ENCODE measurements around the gene KRT16. TPM values are rescaled to one million over a fixed set of nuclear protein-coding genes. Genes with fewer than 3 reads are reported as not detected.
"Not testable (repeated sequence)": the region's sequence is repeated elsewhere in the genome, so short reads cannot be mapped to it uniquely, and the experiment has no call there.

The KRT16 gene
- total and polyA plus RNA-seq, 2 donors from 2014 or later = 3.1 TPM; not detected in 1

DNA sequence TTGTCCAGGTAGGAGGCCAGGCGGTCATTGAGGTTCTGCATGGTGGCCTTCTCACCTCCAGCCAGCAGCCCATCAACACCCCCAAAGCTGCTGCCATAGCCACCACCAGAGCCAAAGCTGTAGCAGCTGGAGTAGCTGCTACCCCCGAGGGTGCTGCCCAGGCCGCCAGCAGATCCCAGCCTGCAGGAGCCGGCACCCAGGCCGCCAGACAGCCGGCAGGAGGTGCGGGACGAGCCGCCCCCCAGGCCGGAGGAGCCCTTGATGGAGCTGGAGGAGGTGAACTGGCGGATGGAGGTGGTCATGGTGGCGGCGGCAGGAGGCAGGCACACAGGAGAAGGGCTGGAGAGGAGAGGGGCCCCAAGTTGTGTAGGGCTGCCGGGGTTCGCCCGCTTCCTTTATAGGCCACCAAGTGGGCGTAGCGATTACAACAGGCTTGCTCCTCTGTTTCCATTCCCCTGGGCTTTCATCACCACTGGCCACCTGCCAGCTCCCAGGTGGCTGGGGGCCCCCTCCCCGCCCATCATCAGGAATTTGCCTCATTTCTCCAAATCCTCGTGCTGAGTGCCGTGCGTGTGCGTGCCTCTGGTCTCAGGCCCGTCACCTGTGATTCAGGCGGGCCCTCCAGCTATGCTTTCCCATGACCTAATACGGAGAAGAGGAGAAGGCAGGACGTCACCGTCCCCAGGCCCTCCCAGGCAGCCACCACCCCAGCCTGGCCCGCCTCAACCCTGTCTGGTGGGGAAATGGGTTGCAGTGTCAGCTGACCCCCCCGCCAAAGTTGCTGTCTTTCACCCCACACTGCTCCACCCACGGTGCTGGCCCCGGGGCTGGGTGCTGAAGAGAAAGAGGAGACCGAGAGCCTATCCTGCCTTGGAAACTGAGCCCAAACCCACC is 11.9 kb upstream of the KRT16 start, which contains the start of gene KRT17:
KRT17 (minus strand) TSS at position 368 of the 894 bp plus-strand sequence; CDS start at position 302, 66 bp downstream.
- DNase-seq (peak; percentile 51 to 67 (median 59)), FAIRE-seq (no peak)
- H3K27ac ChIP-seq (ENCODE audit: low read depth in 2 of 2, low read length in 2 of 2) = no peak within 1 kb of the TSS
- no peaks in the 10 kb centered on the region for H3K4me1 ChIP-seq (ENCODE audit: control insufficient read depth in 2 of 3, insufficient read depth in 2 of 3, low read depth in 1 of 3, low read length in 3 of 3)
- H3K9ac ChIP-seq (ENCODE audit: low read length in 3 of 3) = no peak within 1 kb of the TSS
- TF ChIP-seq, protein P1, sequence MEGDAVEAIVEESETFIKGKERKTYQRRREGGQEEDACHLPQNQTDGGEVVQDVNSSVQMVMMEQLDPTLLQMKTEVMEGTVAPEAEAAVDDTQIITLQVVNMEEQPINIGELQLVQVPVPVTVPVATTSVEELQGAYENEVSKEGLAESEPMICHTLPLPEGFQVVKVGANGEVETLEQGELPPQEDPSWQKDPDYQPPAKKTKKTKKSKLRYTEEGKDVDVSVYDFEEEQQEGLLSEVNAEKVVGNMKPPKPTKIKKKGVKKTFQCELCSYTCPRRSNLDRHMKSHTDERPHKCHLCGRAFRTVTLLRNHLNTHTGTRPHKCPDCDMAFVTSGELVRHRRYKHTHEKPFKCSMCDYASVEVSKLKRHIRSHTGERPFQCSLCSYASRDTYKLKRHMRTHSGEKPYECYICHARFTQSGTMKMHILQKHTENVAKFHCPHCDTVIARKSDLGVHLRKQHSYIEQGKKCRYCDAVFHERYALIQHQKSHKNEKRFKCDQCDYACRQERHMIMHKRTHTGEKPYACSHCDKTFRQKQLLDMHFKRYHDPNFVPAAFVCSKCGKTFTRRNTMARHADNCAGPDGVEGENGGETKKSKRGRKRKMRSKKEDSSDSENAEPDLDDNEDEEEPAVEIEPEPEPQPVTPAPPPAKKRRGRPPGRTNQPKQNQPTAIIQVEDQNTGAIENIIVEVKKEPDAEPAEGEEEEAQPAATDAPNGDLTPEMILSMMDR (IDR thresholded peaks at IDR 0.05; ENCODE audit: borderline replicate concordance, extremely low read depth, insufficient read depth) = no peak
- no peaks in the 10 kb centered on the region for H3K9me3 ChIP-seq (ENCODE audit: control insufficient read depth in 2 of 3, insufficient read depth in 1 of 3, low read length in 3 of 3)
- intact Hi-C loops (cut with DNase I) = no loop called here
- H3K27me3 ChIP-seq (ENCODE audit: control insufficient read depth, insufficient read depth, low read length) = no peaks in the 10 kb centered on the region
- H3K4me3 ChIP-seq (ENCODE audit: low read length in 3 of 3) = no peak within 1 kb of the TSS
- no peaks in the 10 kb centered on the region for H3K36me3 ChIP-seq (ENCODE audit: control insufficient read depth in 2 of 3, insufficient read depth in 3 of 3, low read length in 3 of 3)

DNA sequence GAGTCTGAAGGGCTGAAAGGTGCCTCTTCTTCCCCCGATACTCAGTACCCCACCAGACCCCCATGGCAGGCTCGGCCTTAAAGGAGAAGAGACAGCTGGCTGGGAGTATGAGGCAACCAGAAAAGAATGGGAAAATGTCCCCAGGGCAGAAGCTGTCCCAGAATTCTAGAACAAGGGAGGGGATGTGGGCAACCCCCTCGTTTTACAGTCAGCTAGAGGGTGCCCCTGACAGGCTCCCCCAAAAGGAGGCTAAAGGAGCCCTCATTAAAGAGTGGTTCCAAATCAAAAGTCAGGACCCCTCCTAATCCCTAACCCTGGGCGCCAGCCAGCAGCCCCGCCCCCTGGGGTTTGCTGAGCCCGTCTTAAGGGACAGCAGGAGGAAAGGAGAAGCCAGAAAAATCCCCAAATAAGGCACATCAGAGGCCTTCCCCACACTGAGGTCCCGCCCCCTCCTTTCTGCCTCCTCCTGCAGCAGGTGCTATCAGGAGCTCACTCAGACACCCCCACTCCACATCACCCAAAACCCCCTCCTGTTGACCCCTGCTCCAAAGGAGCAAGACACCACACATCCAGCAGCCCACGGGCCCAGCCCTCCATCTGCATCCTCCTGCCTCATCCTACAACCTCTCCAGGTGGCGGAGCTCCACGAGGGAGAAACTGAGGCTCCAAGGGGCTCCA is 10.8 kb upstream of the KRT16 start:
- H3K4me3 ChIP-seq (ENCODE audit: low read length in 3 of 3); H3K27ac ChIP-seq (ENCODE audit: low read depth in 2 of 2, low read length in 2 of 2); H3K9me3 ChIP-seq (ENCODE audit: control insufficient read depth in 2 of 3, insufficient read depth in 1 of 3, low read length in 3 of 3); intact Hi-C loops (cut with DNase I); H3K36me3 ChIP-seq (ENCODE audit: control insufficient read depth in 2 of 3, insufficient read depth in 3 of 3, low read length in 3 of 3); H3K4me1 ChIP-seq (ENCODE audit: control insufficient read depth in 2 of 3, insufficient read depth in 2 of 3, low read depth in 1 of 3, low read length in 3 of 3); FAIRE-seq; H3K27me3 ChIP-seq (ENCODE audit: control insufficient read depth, insufficient read depth, low read length); H3K9ac ChIP-seq (ENCODE audit: low read length in 3 of 3): not testable (repeated sequence)
- DNase-seq = peak in 3 of 5 donors; percentile 8 to 63 (median 36)

DNA sequence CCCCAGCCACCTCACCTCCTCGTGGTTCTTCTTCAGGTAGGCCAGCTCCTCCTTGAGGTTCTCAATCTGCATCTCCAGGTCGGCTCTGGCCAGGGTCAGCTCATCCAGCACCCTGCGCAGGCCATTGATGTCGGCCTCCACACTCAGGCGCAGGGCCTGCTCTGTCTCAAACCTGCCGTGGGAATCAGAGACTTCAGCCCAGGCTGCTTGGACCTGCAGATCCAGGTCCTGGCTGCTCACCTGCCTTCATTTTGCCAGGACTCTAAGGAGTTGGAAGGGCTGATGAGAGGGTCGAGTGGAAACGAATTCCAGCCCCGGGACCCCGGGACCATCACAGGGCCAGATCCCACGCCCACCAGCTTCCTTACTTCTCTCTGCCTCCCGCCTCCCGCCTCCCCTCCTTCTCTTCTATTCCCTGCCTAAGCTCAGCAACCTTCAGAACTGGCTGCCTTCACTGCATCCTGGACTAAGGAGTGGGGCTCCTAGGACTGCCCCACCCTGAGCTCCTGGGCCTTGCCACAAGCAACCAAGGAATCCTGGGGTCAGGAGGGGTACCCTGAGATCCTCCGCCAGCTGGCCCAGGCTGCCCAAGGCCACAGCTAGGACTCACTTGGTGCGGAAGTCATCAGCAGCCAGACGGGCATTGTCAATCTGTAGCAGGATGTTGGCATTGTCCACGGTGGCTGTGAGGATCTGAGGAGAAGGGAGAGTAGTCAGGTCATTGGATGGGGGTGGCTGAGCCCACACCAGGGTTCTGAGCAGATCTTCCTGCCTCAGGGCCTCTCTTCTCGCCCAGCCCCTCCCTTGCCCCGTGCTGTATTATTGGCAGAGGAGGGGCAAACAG is 10.0 kb upstream of the KRT16 start:
- intact Hi-C loops (cut with DNase I); H3K9ac ChIP-seq (ENCODE audit: low read length in 3 of 3): not testable (repeated sequence)
- DNase-seq = peak in 2 of 5 donors; percentile 25 to 50

DNA sequence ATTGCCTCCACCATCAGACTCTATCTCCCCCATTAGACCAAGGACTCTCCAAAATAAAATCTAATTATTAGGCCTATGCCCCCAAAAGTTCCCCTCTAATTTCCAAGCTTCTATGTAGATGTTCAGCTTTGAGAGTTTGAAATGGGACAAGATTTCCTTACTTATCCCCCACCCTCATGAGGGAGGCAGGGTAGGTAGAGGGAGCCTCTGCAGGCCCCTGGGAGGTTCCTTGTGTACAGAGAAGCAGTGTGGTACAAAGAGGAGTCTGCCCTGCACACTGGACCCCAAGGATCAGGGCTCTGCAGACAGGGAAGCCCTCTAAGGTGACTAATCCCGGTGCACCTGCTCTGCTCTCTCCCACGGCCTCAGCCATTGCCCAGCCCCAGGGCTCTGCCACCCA is 9.3 kb upstream of the KRT16 start:
- no peak overlapping the region for H3K4me3 ChIP-seq (ENCODE audit: low read length in 3 of 3)
- no peak for FAIRE-seq

More for the DNA sequence above, 10.0 kb upstream of the KRT16 start:
- not testable (repeated sequence) for H3K36me3 ChIP-seq (ENCODE audit: control insufficient read depth in 2 of 3, insufficient read depth in 3 of 3, low read length in 3 of 3); H3K4me1 ChIP-seq (ENCODE audit: control insufficient read depth in 2 of 3, insufficient read depth in 2 of 3, low read depth in 1 of 3, low read length in 3 of 3); FAIRE-seq; H3K27ac ChIP-seq (ENCODE audit: low read depth in 2 of 2, low read length in 2 of 2); H3K4me3 ChIP-seq (ENCODE audit: low read length in 3 of 3); H3K9me3 ChIP-seq (ENCODE audit: control insufficient read depth in 2 of 3, insufficient read depth in 1 of 3, low read length in 3 of 3); H3K27me3 ChIP-seq (ENCODE audit: control insufficient read depth, insufficient read depth, low read length)

DNA sequence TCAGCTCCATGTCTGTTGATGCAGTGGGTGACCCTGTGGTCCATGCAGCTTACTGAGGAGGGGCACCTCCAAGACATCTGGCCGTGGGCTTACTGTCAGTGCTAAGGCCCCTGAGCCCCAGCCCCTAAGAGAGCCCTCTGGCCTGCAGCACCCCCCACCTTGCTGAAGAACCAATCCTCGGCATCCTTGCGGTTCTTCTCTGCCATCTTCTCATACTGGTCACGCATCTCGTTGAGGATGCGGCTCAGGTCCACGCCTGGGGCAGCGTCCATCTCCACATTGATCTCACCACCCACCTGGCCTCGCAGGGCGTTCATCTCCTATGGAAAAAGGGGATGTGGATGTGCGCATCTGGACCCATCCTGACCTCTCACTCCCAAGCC is 8.9 kb upstream of the KRT16 start:
- H3K4me1 ChIP-seq (ENCODE audit: control insufficient read depth in 2 of 3, insufficient read depth in 2 of 3, low read depth in 1 of 3, low read length in 3 of 3); H3K9ac ChIP-seq (ENCODE audit: low read length in 3 of 3); H3K4me3 ChIP-seq (ENCODE audit: low read length in 3 of 3); H3K9me3 ChIP-seq (ENCODE audit: control insufficient read depth in 2 of 3, insufficient read depth in 1 of 3, low read length in 3 of 3); FAIRE-seq; H3K27ac ChIP-seq (ENCODE audit: low read depth in 2 of 2, low read length in 2 of 2); H3K36me3 ChIP-seq (ENCODE audit: control insufficient read depth in 2 of 3, insufficient read depth in 3 of 3, low read length in 3 of 3); H3K27me3 ChIP-seq (ENCODE audit: control insufficient read depth, insufficient read depth, low read length); intact Hi-C loops (cut with DNase I): not testable (repeated sequence)
- peak in 1 of 5 donors; percentile 52 for DNase-seq

More for the DNA sequence above, 9.3 kb upstream of the KRT16 start:
- Histone ChIP-seq H3K4me1 (ENCODE audit: control insufficient read depth in 2 of 3, insufficient read depth in 2 of 3, low read depth in 1 of 3, low read length in 3 of 3) (no peaks in the 10 kb centered on the region), H3K27ac (ENCODE audit: low read depth in 2 of 2, low read length in 2 of 2) (no peak overlapping the region), H3K9me3 (ENCODE audit: control insufficient read depth in 2 of 3, insufficient read depth in 1 of 3, low read length in 3 of 3) (no peaks in the 10 kb centered on the region), H3K36me3 (ENCODE audit: control insufficient read depth in 2 of 3, insufficient read depth in 3 of 3, low read length in 3 of 3) (no peaks in the 10 kb centered on the region), H3K27me3 (ENCODE audit: control insufficient read depth, insufficient read depth, low read length) (no peaks in the 10 kb centered on the region), H3K9ac (ENCODE audit: low read length in 3 of 3) (no peak overlapping the region)
- TF ChIP-seq, protein P1 (IDR thresholded peaks at IDR 0.05; ENCODE audit: borderline replicate concordance, extremely low read depth, insufficient read depth) = no peak
- DNase-seq = no peak
- intact Hi-C loops (cut with DNase I) = no loop called here

Measured in kidney (tissue), 14 donors.